Neuronal stem cell (in vitro differentiated cells): ENCODE data around the gene MID1.

ENCODE experiments used
- DNase-seq: peaks from one replicate; pipeline ENCODE4 v3.0.0-alpha.2; 2013; ENCODE audit warnings: low spot score
- H2AFZ ChIP-seq: one replicate; pipeline ENCODE4 v1.6.1; 2013; ENCODE audit warnings: mild to moderate bottlenecking, low read length, inconsistent platforms
- H2AK5ac ChIP-seq: 2 replicates; pipeline ENCODE4 v1.6.1; 2013; ENCODE audit warnings: low read depth, mild to moderate bottlenecking, inconsistent platforms, low read length, moderate library complexity, mixed read lengths
- H2BK120ac ChIP-seq: 2 replicates; pipeline ENCODE4 v1.6.1; 2013; ENCODE audit warnings: low read depth, mild to moderate bottlenecking, inconsistent platforms, low read length, moderate library complexity, mixed read lengths
- H2BK12ac ChIP-seq: one replicate; pipeline ENCODE4 v1.6.1; 2013; ENCODE audit warnings: low read length, inconsistent platforms
- H2BK15ac ChIP-seq: 2 replicates; pipeline ENCODE4 v1.6.1; 2013; ENCODE audit warnings: mild to moderate bottlenecking, low read length, inconsistent platforms, mixed read lengths
- H2BK5ac ChIP-seq: one replicate; pipeline ENCODE4 v1.6.1; 2013; ENCODE audit warnings: inconsistent platforms, mild to moderate bottlenecking, low read length, moderate library complexity
- H3K14ac ChIP-seq: one replicate; pipeline ENCODE4 v1.6.1; 2013; ENCODE audit warnings: low read length, inconsistent platforms
- H3K18ac ChIP-seq: 2 replicates; pipeline ENCODE4 v1.6.1; 2013; ENCODE audit warnings: low read length, inconsistent platforms
- H3K23ac ChIP-seq: 2 replicates; pipeline ENCODE4 v1.6.1; 2013; ENCODE audit warnings: low read depth, mild to moderate bottlenecking, mixed read lengths, low read length, inconsistent platforms; ENCODE audit not compliant: poor library complexity
- H3K27ac ChIP-seq: replicated peaks from 3 replicates; pipeline ENCODE4 v1.5.1; 2013; ENCODE audit warnings: low read length, inconsistent platforms
- H3K27me3 ChIP-seq, 3 experiments: 2 replicates each; pipeline ENCODE4 v1.6.1; 2013; ENCODE audit warnings: low read length in 3 of 3, mild to moderate bottlenecking in 2 of 3, inconsistent platforms in 1 of 3, low read depth in 1 of 3, mixed read lengths in 1 of 3, moderate library complexity in 1 of 3; ENCODE audit not compliant: control insufficient read depth in 3 of 3, insufficient read depth in 3 of 3
- H3K36me3 ChIP-seq, 2 donors: replicated peaks in 1 of 2; 2 replicates each; pipeline ENCODE4 v1.6.1; 2013; ENCODE audit warnings: low read length in 2 of 2; ENCODE audit not compliant: control insufficient read depth in 2 of 2, insufficient read depth in 2 of 2
- H3K4ac ChIP-seq: 2 replicates; pipeline ENCODE4 v1.6.1; 2013; ENCODE audit warnings: inconsistent platforms, mild to moderate bottlenecking, low read length, moderate library complexity
- H3K4me1 ChIP-seq, 2 donors: 1 replicate in 1 of 2; 2 replicates in 1 of 2; pipeline ENCODE4 v1.6.1; 2013; ENCODE audit warnings: low read length in 2 of 2, low read depth in 1 of 2; ENCODE audit not compliant: control insufficient read depth in 2 of 2, insufficient read depth in 1 of 2
- H3K4me2 ChIP-seq: one replicate; pipeline ENCODE4 v1.6.1; 2013; ENCODE audit warnings: mild to moderate bottlenecking, low read length, inconsistent platforms; ENCODE audit not compliant: insufficient read depth, poor library complexity, severe bottlenecking
- H3K4me3 ChIP-seq, 2 donors: 2 replicates each; pipeline ENCODE4 v1.5.1; 2013; ENCODE audit warnings: low read length in 2 of 2, mild to moderate bottlenecking in 2 of 2, inconsistent platforms in 1 of 2, moderate library complexity in 1 of 2
- H3K79me1 ChIP-seq: one replicate; pipeline ENCODE4 v1.6.1; 2013; ENCODE audit warnings: low read depth, mild to moderate bottlenecking, inconsistent platforms, low read length, moderate library complexity
- H3K9ac ChIP-seq: one replicate; pipeline ENCODE4 v1.6.1; 2013; ENCODE audit warnings: mild to moderate bottlenecking, low read depth, low read length, inconsistent platforms; ENCODE audit not compliant: poor library complexity
- H3K9me3 ChIP-seq, 2 donors: replicated peaks in 1 of 2; 2 replicates each; pipeline versions ENCODE3 to v1.6.1; 2013; ENCODE audit warnings: low read length in 2 of 2, mild to moderate bottlenecking in 2 of 2, inconsistent platforms in 1 of 2, low read depth in 1 of 2, mixed read lengths in 1 of 2, moderate library complexity in 1 of 2; ENCODE audit not compliant: control insufficient read depth in 2 of 2, insufficient read depth in 1 of 2
- H4K8ac ChIP-seq: one replicate; pipeline ENCODE4 v1.6.1; 2013; ENCODE audit warnings: low read depth, mild to moderate bottlenecking, inconsistent platforms, low read length, moderate library complexity
- H4K91ac ChIP-seq: one replicate; pipeline ENCODE4 v1.6.1; 2013; ENCODE audit warnings: low read length, low read depth, mild to moderate bottlenecking, inconsistent platforms; ENCODE audit not compliant: poor library complexity
- WGBS, 2 donors: extraction: QIAGEN DNeasy Blood & Tissue Kit; methylation state at CpG; one replicate each; pipeline ENCODE4 v1.1.7; 2013; ENCODE audit warnings: missing lambda C conversion rate in 2 of 2, mixed read lengths in 1 of 2; ENCODE audit not compliant: insufficient read length in 2 of 2, insufficient replicate concordance in 1 of 2; ENCODE audit errors: extremely low coverage in 2 of 2; 5-methylcytosine and 5-hydroxymethylcytosine counted together

Gene MID1

DNA sequence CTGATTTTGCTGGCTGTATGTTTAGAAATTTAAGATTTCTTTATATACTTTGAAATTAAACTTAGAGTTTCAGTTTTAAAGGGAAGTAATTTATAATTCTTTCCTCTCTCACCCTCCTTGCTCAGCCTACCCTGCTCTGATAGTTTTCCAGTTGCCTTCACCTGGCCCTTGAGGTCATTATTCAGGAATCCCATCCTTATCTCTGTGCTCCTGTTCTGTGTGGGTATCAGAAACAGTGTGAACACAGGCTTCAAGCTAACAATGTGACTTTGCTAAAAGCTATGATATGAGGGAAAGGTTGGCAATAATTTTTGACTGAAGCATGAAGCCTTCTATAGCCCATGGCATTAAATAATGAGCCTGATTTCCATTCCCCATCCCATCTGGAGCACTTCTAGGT, 128.1 kb downstream of the MID1 start:
- Histone ChIP-seq H3K27me3 (no peaks in the 10 kb centered on the region), H3K9me3 (no peaks in the 10 kb centered on the region), H3K23ac (no peak overlapping the region), H3K36me3 (peaks cover 0 to 56% of the 10 kb centered on the region in 2 donors), H3K9ac (no peak overlapping the region), H2BK5ac (no peak overlapping the region), H3K18ac (no peak overlapping the region), H2BK12ac (no peak overlapping the region), H3K27ac (no peak overlapping the region), H3K4me1 (no peaks in the 10 kb centered on the region), H3K79me1 (no peaks in the 10 kb centered on the region), H2AK5ac (no peak overlapping the region), H3K4me3 (no peak overlapping the region), H2BK120ac (no peak overlapping the region), H4K8ac (no peak overlapping the region), H2BK15ac (no peak overlapping the region), H3K4ac (no peak overlapping the region), H3K14ac (no peak overlapping the region), H4K91ac (no peak overlapping the region), H3K4me2 (no peak overlapping the region), H2AFZ (no peak overlapping the region)
- no peak for DNase-seq

DNA sequence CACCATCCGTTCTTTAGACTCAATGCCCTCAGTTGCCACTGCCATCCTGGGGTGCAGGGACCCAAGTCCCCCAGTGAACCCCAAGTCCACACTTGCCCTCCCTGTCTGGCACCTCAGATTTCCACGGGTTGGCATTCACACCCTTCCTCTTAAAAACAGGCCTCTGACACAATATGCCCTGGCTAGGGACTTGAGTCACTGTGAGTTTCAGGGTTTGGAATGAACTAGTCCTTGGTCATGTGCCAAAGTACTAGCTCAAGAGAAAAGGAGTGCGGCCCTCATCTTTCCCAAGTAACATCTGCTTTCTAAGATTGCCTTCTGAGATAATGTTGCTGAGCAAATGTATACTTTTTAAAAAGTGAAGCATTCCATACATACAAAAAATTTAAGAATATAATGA, 134.0 kb downstream of the MID1 start:
- no peak overlapping the region for H2BK5ac ChIP-seq
- no peaks in the 10 kb centered on the region for H3K9me3 ChIP-seq
- no peak overlapping the region for H2BK12ac ChIP-seq
- H3K14ac ChIP-seq, result no peak overlapping the region
- H3K4me1 ChIP-seq, result peaks cover 0 to 15% of the 10 kb centered on the region in 2 donors
- H2BK120ac ChIP-seq, result no peak overlapping the region
- H3K4me3 ChIP-seq, result no peak overlapping the region
- no peak overlapping the region for H3K27ac ChIP-seq
- no peak overlapping the region for H3K23ac ChIP-seq
- no peak overlapping the region for H4K8ac ChIP-seq
- H2BK15ac ChIP-seq, result no peak overlapping the region
- H3K79me1 ChIP-seq, result no peaks in the 10 kb centered on the region
- peaks cover 0 to 20% of the 10 kb centered on the region in 2 donors for H3K36me3 ChIP-seq
- no peak overlapping the region for H3K4me2 ChIP-seq
- no peak overlapping the region for H2AK5ac ChIP-seq
- DNase-seq, result no peak
- H4K91ac ChIP-seq, result no peak overlapping the region
- peaks cover 0 to 3% (median 0%) of the 10 kb centered on the region in 3 experiments for H3K27me3 ChIP-seq
- H2AFZ ChIP-seq, result no peak overlapping the region
- no peak overlapping the region for H3K9ac ChIP-seq
- H3K18ac ChIP-seq, result no peak overlapping the region
- no CpG with 5 or more reads among the region's 3 CpGs for WGBS, 2 donors
- H3K4ac ChIP-seq, result no peak overlapping the region

DNA sequence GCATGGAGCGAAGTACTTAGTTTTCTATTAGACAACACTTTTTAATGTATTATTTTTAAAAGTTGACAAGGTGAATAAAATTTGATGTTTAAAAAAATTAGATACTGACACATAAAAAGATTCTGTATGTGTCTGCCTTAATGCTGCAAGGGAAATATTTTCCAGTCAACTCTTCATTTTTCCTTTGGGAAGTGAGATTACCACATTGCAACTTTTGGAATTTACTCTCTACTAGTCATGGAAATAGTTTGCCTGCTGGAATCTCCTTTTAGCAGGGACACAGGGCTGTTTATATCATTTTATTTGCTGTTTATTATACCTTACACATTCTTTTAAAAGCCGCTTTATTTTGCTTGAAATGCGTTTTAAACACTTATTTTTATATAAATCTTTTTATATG, 135.1 kb downstream of the MID1 start:
- DNase-seq, result no peak
- no peak overlapping the region for H2BK12ac ChIP-seq
- H2AFZ ChIP-seq, result no peak overlapping the region
- H3K23ac ChIP-seq, result no peak overlapping the region
- no peak overlapping the region for H3K27ac ChIP-seq
- H2BK120ac ChIP-seq, result no peak overlapping the region
- H2AK5ac ChIP-seq, result no peak overlapping the region
- no peak overlapping the region for H3K4me2 ChIP-seq
- H3K4ac ChIP-seq, result no peak overlapping the region
- H2BK5ac ChIP-seq, result no peak overlapping the region
- no peaks in the 10 kb centered on the region for H3K79me1 ChIP-seq
- H4K8ac ChIP-seq, result no peak overlapping the region
- peaks cover 0 to 3% of the 10 kb centered on the region in 2 donors for H3K9me3 ChIP-seq
- no peak overlapping the region for H2BK15ac ChIP-seq
- H3K4me1 ChIP-seq, result peaks cover 0 to 15% of the 10 kb centered on the region in 2 donors
- H4K91ac ChIP-seq, result no peak overlapping the region
- H3K36me3 ChIP-seq, result peaks cover 0 to 19% of the 10 kb centered on the region in 2 donors
- H3K4me3 ChIP-seq, result no peak overlapping the region
- no peak overlapping the region for H3K14ac ChIP-seq
- peaks cover 0 to 3% (median 0%) of the 10 kb centered on the region in 3 experiments for H3K27me3 ChIP-seq
- no CpG with 5 or more reads among the region's 3 CpGs for WGBS, 2 donors
- no peak overlapping the region for H3K9ac ChIP-seq
- no peak overlapping the region for H3K18ac ChIP-seq

DNA sequence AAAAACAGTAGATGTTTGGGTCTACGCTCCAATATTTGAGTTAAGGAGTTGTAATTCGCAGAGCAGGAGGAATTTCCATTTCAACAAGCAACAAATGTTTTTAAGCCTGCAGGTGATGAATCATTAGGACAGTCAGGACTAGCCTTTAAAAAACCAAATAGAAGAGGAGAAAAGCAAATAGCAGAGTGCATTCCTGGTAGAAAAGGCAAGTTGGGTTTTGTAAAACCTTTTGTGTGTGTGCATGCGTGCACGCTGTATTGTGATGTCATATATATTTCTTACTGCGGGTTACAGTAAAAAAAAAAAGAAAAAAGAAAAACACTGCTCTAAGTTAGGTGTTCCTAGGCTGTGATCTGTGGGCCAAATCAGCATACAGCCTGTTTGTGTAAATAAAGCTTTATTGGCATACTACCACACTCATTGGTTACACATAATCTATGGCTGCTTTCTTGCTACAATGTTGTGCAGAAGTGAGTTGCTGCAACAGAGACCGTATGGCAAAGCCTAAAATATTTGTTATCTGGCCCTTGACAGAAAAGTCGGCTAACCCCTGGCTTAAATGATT, 135.6 kb downstream of the MID1 start:
- Histone ChIP-seq H3K14ac (no peak overlapping the region), H3K36me3 (peaks cover 0 to 24% of the 10 kb centered on the region in 2 donors), H3K27me3 (peaks cover 0 to 3% (median 0%) of the 10 kb centered on the region in 3 experiments), H3K4me3 (no peak overlapping the region), H3K27ac (no peak overlapping the region), H2BK15ac (no peak overlapping the region), H3K4me1 (peaks cover 0 to 15% of the 10 kb centered on the region in 2 donors), H4K8ac (no peak overlapping the region), H3K79me1 (no peaks in the 10 kb centered on the region), H2AK5ac (no peak overlapping the region), H3K4ac (no peak overlapping the region), H3K23ac (no peak overlapping the region), H3K4me2 (no peak overlapping the region), H2BK12ac (no peak overlapping the region), H3K18ac (no peak overlapping the region), H3K9ac (no peak overlapping the region), H2BK120ac (no peak overlapping the region), H2BK5ac (no peak overlapping the region), H2AFZ (no peak overlapping the region), H3K9me3 (peaks cover 0 to 8% of the 10 kb centered on the region in 2 donors), H4K91ac (no peak overlapping the region)
- WGBS, 2 donors, result no CpG with 5 or more reads among the region's 7 CpGs
- DNase-seq, result no peak
